Measurements from ENCODE around the gene MISFA.
A peak's percentile ranks its signal among the peaks of the same experiment; 100 is the strongest.
"Not testable (repeated sequence)": the region's sequence is repeated elsewhere in the genome, so short reads cannot be mapped to it uniquely, and the experiment has no call there.

Gene MISFA

GRCh38 chr11:18641677-18642076, 42.1 kb downstream of the MISFA start:
- TF ChIP-seq SPI1 (IDR thresholded peaks at IDR 0.05; ENCODE audit: low read depth, low read length) (no peak), POLR2A (IDR thresholded peaks at IDR 0.05; ENCODE audit: low read depth, low read length) (no peak), POLR2AphosphoS5 (IDR thresholded peaks at IDR 0.05; ENCODE audit: low read depth, low read length) (no peak), POU2F2 (IDR thresholded peaks at IDR 0.05; ENCODE audit: low read depth, low read length) (no peak), TAF1 (IDR thresholded peaks at IDR 0.05; ENCODE audit: low read depth, low read length) (no peak), PAX5 (IDR thresholded peaks at IDR 0.05; ENCODE audit: insufficient read depth, low read length, severe bottlenecking) (no peak)
- FAIRE-seq (no peak), DNase-seq (ENCODE audit: insufficient read length, low spot score) (no peak)

- DNase-seq (ENCODE audit: insufficient read length, low spot score); FAIRE-seq: not testable (repeated sequence)
Measured at GRCh38 chr11:18643034-18643433, 43.4 kb downstream of the MISFA start.

GRCh38 chr11:18650353-18650752, 50.8 kb downstream of the MISFA start:
- TF ChIP-seq PAX5 (IDR thresholded peaks at IDR 0.05; ENCODE audit: insufficient read depth, low read length, severe bottlenecking) = no peak
- no peak for TF ChIP-seq SPI1 (IDR thresholded peaks at IDR 0.05; ENCODE audit: low read depth, low read length)
- TF ChIP-seq TAF1 (IDR thresholded peaks at IDR 0.05; ENCODE audit: low read depth, low read length) = no peak
- no peak for TF ChIP-seq POLR2AphosphoS5 (IDR thresholded peaks at IDR 0.05; ENCODE audit: low read depth, low read length)
- no peak for TF ChIP-seq POLR2A (IDR thresholded peaks at IDR 0.05; ENCODE audit: low read depth, low read length)
- DNase-seq (ENCODE audit: insufficient read length, low spot score) (no peak), FAIRE-seq (no peak)

GRCh38 chr11:18650859-18651557, 51.4 kb downstream of the MISFA start:
- FAIRE-seq = peak; percentile 45
- peak; percentile 28 for DNase-seq (ENCODE audit: insufficient read length, low spot score)
- TF ChIP-seq PAX5 (IDR thresholded peaks at IDR 0.05; ENCODE audit: insufficient read depth, low read length, severe bottlenecking) (no peak), POLR2A (IDR thresholded peaks at IDR 0.05; ENCODE audit: low read depth, low read length) (no peak), POLR2AphosphoS5 (IDR thresholded peaks at IDR 0.05; ENCODE audit: low read depth, low read length) (no peak), SPI1 (IDR thresholded peaks at IDR 0.05; ENCODE audit: low read depth, low read length) (no peak), POU2F2 (IDR thresholded peaks at IDR 0.05; ENCODE audit: low read depth, low read length) (no peak), TAF1 (IDR thresholded peaks at IDR 0.05; ENCODE audit: low read depth, low read length) (no peak)
